ENCODE results near the gene CHMP1A.

DNA sequence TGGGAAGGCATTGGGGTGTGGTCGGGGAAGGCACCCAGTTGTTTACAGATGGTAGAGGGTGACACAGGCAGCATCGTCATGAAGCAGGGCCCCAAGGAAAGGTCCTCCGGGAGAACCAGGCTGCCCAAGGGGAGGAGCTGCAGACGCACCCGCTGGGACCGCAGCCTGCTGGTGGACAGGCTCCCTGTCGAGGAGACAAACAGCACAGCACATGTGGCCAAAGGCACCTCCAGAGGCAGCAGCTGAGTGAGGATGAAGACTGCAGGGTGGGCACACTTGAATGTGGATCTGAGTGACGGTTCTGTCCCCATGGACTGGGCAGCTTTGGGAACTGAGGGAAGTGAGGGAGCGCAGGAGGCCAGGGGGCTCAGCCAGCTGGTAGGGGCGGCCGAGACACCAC, 12.4 kb downstream of the CHMP1A start:
- TF ChIP-seq, protein P1, sequence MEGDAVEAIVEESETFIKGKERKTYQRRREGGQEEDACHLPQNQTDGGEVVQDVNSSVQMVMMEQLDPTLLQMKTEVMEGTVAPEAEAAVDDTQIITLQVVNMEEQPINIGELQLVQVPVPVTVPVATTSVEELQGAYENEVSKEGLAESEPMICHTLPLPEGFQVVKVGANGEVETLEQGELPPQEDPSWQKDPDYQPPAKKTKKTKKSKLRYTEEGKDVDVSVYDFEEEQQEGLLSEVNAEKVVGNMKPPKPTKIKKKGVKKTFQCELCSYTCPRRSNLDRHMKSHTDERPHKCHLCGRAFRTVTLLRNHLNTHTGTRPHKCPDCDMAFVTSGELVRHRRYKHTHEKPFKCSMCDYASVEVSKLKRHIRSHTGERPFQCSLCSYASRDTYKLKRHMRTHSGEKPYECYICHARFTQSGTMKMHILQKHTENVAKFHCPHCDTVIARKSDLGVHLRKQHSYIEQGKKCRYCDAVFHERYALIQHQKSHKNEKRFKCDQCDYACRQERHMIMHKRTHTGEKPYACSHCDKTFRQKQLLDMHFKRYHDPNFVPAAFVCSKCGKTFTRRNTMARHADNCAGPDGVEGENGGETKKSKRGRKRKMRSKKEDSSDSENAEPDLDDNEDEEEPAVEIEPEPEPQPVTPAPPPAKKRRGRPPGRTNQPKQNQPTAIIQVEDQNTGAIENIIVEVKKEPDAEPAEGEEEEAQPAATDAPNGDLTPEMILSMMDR (IDR thresholded peaks at IDR 0.05): no peak
- TF ChIP-seq EP300 (IDR thresholded peaks at IDR 0.05) (no peak), POLR2A (IDR thresholded peaks at IDR 0.05) (no peak)
